NCI-H2171 (cell line): ENCODE data around the gene EVA1C.
A peak's percentile ranks its signal among the peaks of the same experiment; 100 is the strongest.
"Not testable (repeated sequence)": the region's sequence is repeated elsewhere in the genome, so short reads cannot be mapped to it uniquely, and the experiment has no call there.

Source experiments
- DNase-seq: peaks from one replicate; lab custom pipeline; 2025; lab: John Stamatoyannopoulos, UW

Gene EVA1C

GRCh38 chr21:32390537-32391224, 21.8 kb upstream of the EVA1C start:
- DNase-seq: not testable (repeated sequence)

GRCh38 chr21:32391755-32392154, 20.8 kb upstream of the EVA1C start:
- DNase-seq: no peak

GRCh38 chr21:32392299-32392879, 20.1 kb upstream of the EVA1C start:
- no peak for DNase-seq

GRCh38 chr21:32392880-32393676, 19.4 kb upstream of the EVA1C start, which contains the start of gene URB1:
Gene URB1 (minus strand): TSS chr21:32393012. CDS start chr21:32392910, 102 bp downstream.
- peak; percentile 87 for DNase-seq

GRCh38 chr21:32393677-32394001, 18.9 kb upstream of the EVA1C start:
- no peak for DNase-seq

GRCh38 chr21:32403201-32403777, 9.2 kb upstream of the EVA1C start:
- peak; percentile 29 for DNase-seq

- no peak for DNase-seq
Observed at GRCh38 chr21:32406405-32406804, 6.1 kb upstream of the EVA1C start.

- no peak for DNase-seq
Observed at GRCh38 chr21:32410291-32410690, 2.2 kb upstream of the EVA1C start.

GRCh38 chr21:32410916-32411315, 1.6 kb upstream of the EVA1C start:
- no peak for DNase-seq

- peak; percentile 50 for DNase-seq
Observed at GRCh38 chr21:32411350-32412161, 950 bp upstream of the EVA1C start.

GRCh38 chr21:32413015-32413504, 554 bp downstream of the EVA1C start:
- no peak for DNase-seq

GRCh38 chr21:32413697-32414578, 1.4 kb downstream of the EVA1C start:
- no peak for DNase-seq

GRCh38 chr21:32414579-32415358, 2.3 kb downstream of the EVA1C start:
- DNase-seq: no peak

- no peak for DNase-seq
Observed at GRCh38 chr21:32415451-32416398, 3.2 kb downstream of the EVA1C start.

- no peak for DNase-seq
Observed at GRCh38 chr21:32418146-32418545, 5.6 kb downstream of the EVA1C start.

- no peak for DNase-seq
Observed at GRCh38 chr21:32422064-32422463, 9.6 kb downstream of the EVA1C start.

GRCh38 chr21:32423320-32424190, 11.0 kb downstream of the EVA1C start:
- DNase-seq: no peak

- DNase-seq: no peak
Observed at GRCh38 chr21:32424191-32424535, 11.7 kb downstream of the EVA1C start.
